Measurements from ENCODE around the gene GPLD1. TPM values are rescaled to one million over a fixed set of nuclear protein-coding genes. Genes with fewer than 3 reads are reported as not detected.
"Not testable (repeated sequence)": the region's sequence is repeated elsewhere in the genome, so short reads cannot be mapped to it uniquely, and the experiment has no call there.

The GPLD1 gene
- total and polyA plus RNA-seq, 10 donors = 0.15 to 4.3 (median 1.8) TPM

DNA sequence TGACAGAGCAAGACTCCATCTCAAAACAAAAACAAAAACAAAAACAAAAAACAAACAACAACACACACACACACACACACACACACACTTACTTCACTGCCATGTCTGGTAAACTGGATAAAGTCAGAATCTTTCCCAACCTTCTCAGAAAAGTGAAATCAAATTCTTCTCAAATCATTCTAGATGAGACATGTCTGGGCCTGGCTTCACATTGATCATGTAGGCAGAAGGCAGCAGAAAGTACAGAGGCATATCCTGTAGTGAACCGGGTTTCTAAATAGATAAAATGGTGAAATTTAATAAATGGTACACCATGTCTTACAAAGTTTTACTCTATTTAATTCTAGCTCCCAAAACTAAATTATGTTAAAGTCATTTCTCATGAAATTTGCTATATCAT, 101.6 kb downstream of the GPLD1 start:
- Histone ChIP-seq H3K4me3 (no peak overlapping the region), H3K36me3 (no peaks in the 10 kb centered on the region), H3K27me3 (replicated peaks in 1 of 7) (peaks cover 0 to 14% (median 0%) of the 10 kb centered on the region in 7 donors), H3K27ac (no peak overlapping the region), H3K4me1 (no peaks in the 10 kb centered on the region), H3K9me3 (no peaks in the 10 kb centered on the region)
- 85 to 94% (median 92%) methylated on average over 1 of the region's 1 CpG for WGBS, 5 donors
- DNase-seq = no peak
- intact Hi-C loops (cut with DNase I; ENCODE audit: low total_unique reads) = loop anchor here (10.0 kb wide), 1 partner anchor 103 kb away; no protein-coding TSS in a partner anchor
- TF ChIP-seq POLR2A (IDR thresholded peaks at IDR 0.05) (no peak), POLR2AphosphoS5 (IDR thresholded peaks at IDR 0.05) (no peak)
- TF ChIP-seq, protein P1, sequence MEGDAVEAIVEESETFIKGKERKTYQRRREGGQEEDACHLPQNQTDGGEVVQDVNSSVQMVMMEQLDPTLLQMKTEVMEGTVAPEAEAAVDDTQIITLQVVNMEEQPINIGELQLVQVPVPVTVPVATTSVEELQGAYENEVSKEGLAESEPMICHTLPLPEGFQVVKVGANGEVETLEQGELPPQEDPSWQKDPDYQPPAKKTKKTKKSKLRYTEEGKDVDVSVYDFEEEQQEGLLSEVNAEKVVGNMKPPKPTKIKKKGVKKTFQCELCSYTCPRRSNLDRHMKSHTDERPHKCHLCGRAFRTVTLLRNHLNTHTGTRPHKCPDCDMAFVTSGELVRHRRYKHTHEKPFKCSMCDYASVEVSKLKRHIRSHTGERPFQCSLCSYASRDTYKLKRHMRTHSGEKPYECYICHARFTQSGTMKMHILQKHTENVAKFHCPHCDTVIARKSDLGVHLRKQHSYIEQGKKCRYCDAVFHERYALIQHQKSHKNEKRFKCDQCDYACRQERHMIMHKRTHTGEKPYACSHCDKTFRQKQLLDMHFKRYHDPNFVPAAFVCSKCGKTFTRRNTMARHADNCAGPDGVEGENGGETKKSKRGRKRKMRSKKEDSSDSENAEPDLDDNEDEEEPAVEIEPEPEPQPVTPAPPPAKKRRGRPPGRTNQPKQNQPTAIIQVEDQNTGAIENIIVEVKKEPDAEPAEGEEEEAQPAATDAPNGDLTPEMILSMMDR (IDR thresholded peaks at IDR 0.05 in 8 of 11, conservative IDR thresholded peaks at IDR 0.05 in 3 of 11) = no peak

DNA sequence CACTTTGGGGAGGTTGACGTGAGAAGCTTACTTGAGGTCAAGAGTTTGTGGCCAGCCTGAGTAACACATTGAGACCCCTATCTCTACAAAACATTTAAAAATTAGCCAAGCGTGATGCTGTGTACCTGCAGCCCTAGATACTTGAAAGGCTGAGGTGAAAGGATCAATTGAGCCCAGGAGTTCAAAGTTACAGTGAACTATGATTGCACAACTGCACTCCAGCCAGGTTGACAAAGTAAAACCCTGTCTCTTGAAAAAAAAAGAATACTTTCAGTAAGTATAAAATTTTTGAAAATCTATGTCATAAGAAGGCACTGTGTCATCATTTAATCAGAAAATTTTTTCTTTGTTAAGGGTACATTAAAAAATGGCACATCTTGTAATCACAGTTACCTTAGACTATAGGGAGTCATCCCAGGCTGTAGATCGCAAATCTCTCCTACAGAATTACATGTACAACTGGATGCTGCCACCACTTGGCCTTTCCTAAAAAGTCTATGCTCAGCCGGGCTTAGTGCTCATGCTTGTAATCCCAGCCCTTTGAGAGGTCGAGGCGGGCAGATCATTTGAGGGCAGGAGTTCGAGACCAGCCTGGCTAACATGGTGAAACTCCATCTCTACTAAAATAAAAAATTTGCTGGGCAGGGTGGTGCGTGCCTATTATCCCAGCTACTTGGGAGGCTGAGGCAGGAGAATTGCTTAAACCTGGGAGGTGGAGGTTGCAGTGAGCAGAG, 103.7 kb downstream of the GPLD1 start:
- no peak for DNase-seq
- Histone ChIP-seq H3K9me3 (no peaks in the 10 kb centered on the region), H3K4me3 (no peak overlapping the region), H3K4me1 (no peaks in the 10 kb centered on the region), H3K27me3 (replicated peaks in 1 of 7) (peaks cover 0 to 14% (median 0%) of the 10 kb centered on the region in 7 donors), H3K36me3 (no peaks in the 10 kb centered on the region), H3K27ac (no peak overlapping the region)
- 74 to 85% (median 83%) methylated on average over 8 of the region's 8 CpGs for WGBS, 5 donors
- intact Hi-C loops (cut with DNase I; ENCODE audit: low total_unique reads) = loop anchor here (10.0 kb wide), 1 partner anchor 101 kb away; no protein-coding TSS in a partner anchor
- no peak for TF ChIP-seq POLR2AphosphoS5 (IDR thresholded peaks at IDR 0.05)
- TF ChIP-seq POLR2A (IDR thresholded peaks at IDR 0.05) = no peak
- TF ChIP-seq, protein P1 (IDR thresholded peaks at IDR 0.05 in 8 of 11, conservative IDR thresholded peaks at IDR 0.05 in 3 of 11) = no peak

GRCh38 chr6:24384369-24385130, 104.8 kb downstream of the GPLD1 start:
- not testable (repeated sequence) for H3K4me3 ChIP-seq, H3K27ac ChIP-seq, DNase-seq, H3K4me1 ChIP-seq, H3K9me3 ChIP-seq, H3K36me3 ChIP-seq
- peaks cover 0 to 14% (median 0%) of the 10 kb centered on the region in 7 donors for H3K27me3 ChIP-seq (replicated peaks in 1 of 7)
- intact Hi-C loops (cut with DNase I; ENCODE audit: low total_unique reads) = loop anchor here (10.0 kb wide), 1 partner anchor 100 kb away; no protein-coding TSS in a partner anchor
- WGBS, 5 donors = 89 to 94% (median 93%) methylated on average over 5 of the region's 5 CpGs

DNA sequence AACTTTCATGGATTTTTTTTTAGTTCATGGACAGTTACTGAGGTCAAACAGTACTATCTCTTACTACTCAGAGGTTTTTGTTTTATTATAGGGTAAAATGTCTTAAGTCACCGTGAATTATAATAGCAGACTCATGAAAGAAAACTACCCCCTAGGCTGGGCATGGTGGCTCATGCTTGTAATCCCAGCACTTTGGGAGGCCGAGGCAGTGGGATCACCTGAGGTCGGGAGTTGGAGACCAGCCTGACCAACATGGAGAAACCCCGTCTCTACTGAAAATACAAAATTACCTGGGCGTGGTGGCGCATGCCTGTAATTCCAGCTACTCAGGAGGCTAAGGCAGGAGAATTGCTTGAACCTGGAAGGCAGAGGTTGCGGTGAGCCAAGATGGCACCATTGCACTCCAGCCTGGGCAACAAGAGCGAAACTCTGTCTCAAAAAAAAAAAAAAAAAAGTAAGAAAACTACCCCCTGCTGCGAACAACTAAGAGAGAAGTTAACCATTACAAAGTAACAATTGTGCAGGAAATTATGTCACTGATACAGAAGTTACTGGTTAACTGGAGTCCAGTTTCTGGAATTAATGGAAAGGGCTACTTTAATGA, 106.4 kb downstream of the GPLD1 start:
- H3K36me3 ChIP-seq; H3K27me3 ChIP-seq (replicated peaks in 1 of 7); DNase-seq; H3K27ac ChIP-seq; H3K9me3 ChIP-seq; H3K4me3 ChIP-seq; H3K4me1 ChIP-seq: not testable (repeated sequence)
- intact Hi-C loops (cut with DNase I; ENCODE audit: low total_unique reads) = loop anchor here (10.0 kb wide), 1 partner anchor 98 kb away; no protein-coding TSS in a partner anchor
- 94 to 95% (median 94%) methylated on average over 9 of the region's 9 CpGs for WGBS, 5 donors

DNA sequence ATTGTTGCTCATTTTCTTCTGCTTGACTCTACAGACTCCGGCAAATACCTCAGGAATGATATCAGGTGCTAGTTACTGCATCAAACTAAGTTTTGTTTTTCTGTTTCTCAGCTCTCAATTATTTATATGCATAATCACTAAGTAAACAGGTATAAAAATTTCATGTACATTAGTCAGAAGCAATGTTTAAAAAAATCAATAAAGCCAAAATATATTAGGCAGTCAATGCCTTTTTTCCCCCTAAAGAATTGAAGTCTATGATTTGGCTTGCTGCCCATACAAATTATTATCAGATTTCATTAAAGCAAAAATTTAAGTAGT, 107.2 kb downstream of the GPLD1 start:
- intact Hi-C loops (cut with DNase I; ENCODE audit: low total_unique reads) = loop anchor here (10.0 kb wide), 1 partner anchor 97 kb away; no protein-coding TSS in a partner anchor
- WGBS, 5 donors = 90 to 98% (median 95%) methylated on average over 1 of the region's 1 CpG
- Histone ChIP-seq H3K4me1 (no peaks in the 10 kb centered on the region), H3K27ac (no peak overlapping the region), H3K36me3 (no peaks in the 10 kb centered on the region), H3K27me3 (replicated peaks in 1 of 7) (no peaks in the 10 kb centered on the region), H3K4me3 (no peak overlapping the region), H3K9me3 (no peaks in the 10 kb centered on the region)
- DNase-seq = no peak
- TF ChIP-seq, protein P1 (IDR thresholded peaks at IDR 0.05 in 8 of 11, conservative IDR thresholded peaks at IDR 0.05 in 3 of 11) = no peak
- TF ChIP-seq POLR2AphosphoS5 (IDR thresholded peaks at IDR 0.05) (no peak), POLR2A (IDR thresholded peaks at IDR 0.05) (no peak)
